H9 (cell line): Measurements from ENCODE around the gene DVL3. TPM values are rescaled to one million over a fixed set of nuclear protein-coding genes. Genes with fewer than 3 reads are reported as not detected.

Source experiments
- DNase-seq: peaks from one replicate; pipeline ENCODE4 v3.0.0-alpha.2; 2017
- H2AFZ ChIP-seq: one replicate; pipeline ENCODE4 v1.6.1; 2013; ENCODE audit warnings: mild to moderate bottlenecking, low read length, control low read depth, moderate library complexity
- H2AK5ac ChIP-seq: 2 replicates; pipeline ENCODE4 v1.6.1; 2013; ENCODE audit warnings: low read length, control low read depth, mixed read lengths; ENCODE audit not compliant: insufficient read length
- H2BK120ac ChIP-seq: one replicate; pipeline ENCODE4 v1.6.1; 2013; ENCODE audit warnings: low read depth, mild to moderate bottlenecking, low read length, control low read depth, inconsistent platforms; ENCODE audit not compliant: poor library complexity, severe bottlenecking
- H2BK12ac ChIP-seq: 2 replicates; pipeline ENCODE4 v1.6.1; 2013; ENCODE audit warnings: low read length, control low read depth, mixed read lengths, low read depth; ENCODE audit not compliant: insufficient read length
- H2BK15ac ChIP-seq: 2 replicates; pipeline ENCODE4 v1.6.1; 2013; ENCODE audit warnings: low read depth, low read length, control low read depth
- H2BK20ac ChIP-seq: one replicate; pipeline ENCODE4 v1.6.1; 2013; ENCODE audit warnings: low read depth, mild to moderate bottlenecking, low read length, control low read depth, inconsistent platforms; ENCODE audit not compliant: poor library complexity, severe bottlenecking
- H2BK5ac ChIP-seq: 2 replicates; pipeline ENCODE4 v1.6.1; 2013; ENCODE audit warnings: low read length, control low read depth, mixed read lengths; ENCODE audit not compliant: insufficient read length
- H3K14ac ChIP-seq: 2 replicates; pipeline ENCODE4 v1.6.1; 2013; ENCODE audit warnings: low read length, control low read depth; ENCODE audit not compliant: insufficient read depth
- H3K18ac ChIP-seq: 2 replicates; pipeline ENCODE4 v1.6.1; 2013; ENCODE audit warnings: low read depth, mild to moderate bottlenecking, mixed read lengths, low read length, control low read depth; ENCODE audit not compliant: insufficient read length
- H3K23ac ChIP-seq: 2 replicates; pipeline ENCODE4 v1.6.1; 2013; ENCODE audit warnings: low read length, control low read depth, mixed read lengths, low read depth; ENCODE audit not compliant: insufficient read length
- H3K23me2 ChIP-seq: 2 replicates; pipeline ENCODE4 v1.6.1; 2013; ENCODE audit warnings: low read depth, mild to moderate bottlenecking, mixed read lengths, low read length, control low read depth; ENCODE audit not compliant: insufficient read length, poor library complexity, severe bottlenecking
- H3K27ac ChIP-seq: 2 replicates; pipeline ENCODE4 v1.5.1; 2013; ENCODE audit warnings: low read length, control low read depth, mixed read lengths, low read depth; ENCODE audit not compliant: insufficient read length
- H3K27me3 ChIP-seq: 2 replicates; pipeline ENCODE4 v1.6.1; 2013; ENCODE audit warnings: low read length, control low read depth, inconsistent platforms; ENCODE audit not compliant: insufficient read depth
- H3K4ac ChIP-seq: 2 replicates; pipeline ENCODE4 v1.6.1; 2013; ENCODE audit warnings: low read depth, mild to moderate bottlenecking, control low read depth, inconsistent platforms, low read length, moderate library complexity
- H3K4me1 ChIP-seq: 2 replicates; pipeline ENCODE4 v1.6.1; 2013; ENCODE audit warnings: low read length, control low read depth, inconsistent platforms; ENCODE audit not compliant: insufficient read depth
- H3K4me2 ChIP-seq: 2 replicates; pipeline ENCODE4 v1.6.1; 2013; ENCODE audit warnings: low read length, control low read depth, mixed read lengths; ENCODE audit not compliant: insufficient read length, insufficient read depth
- H3K56ac ChIP-seq: 2 replicates; pipeline ENCODE4 v1.6.1; 2013; ENCODE audit warnings: low read depth, mild to moderate bottlenecking, mixed read lengths, low read length, control low read depth; ENCODE audit not compliant: insufficient read length
- H3K79me1 ChIP-seq: 2 replicates; pipeline ENCODE4 v1.6.1; 2013; ENCODE audit warnings: low read depth, mild to moderate bottlenecking, moderate library complexity, low read length, control low read depth, inconsistent platforms; ENCODE audit not compliant: insufficient read depth, poor library complexity, severe bottlenecking
- H3K79me2 ChIP-seq: 2 replicates; pipeline ENCODE4 v1.6.1; 2013; ENCODE audit warnings: low read length, control low read depth, inconsistent platforms; ENCODE audit not compliant: insufficient read depth
- H3K9ac ChIP-seq: 2 replicates; pipeline ENCODE4 v1.6.1; 2013; ENCODE audit warnings: low read length, control low read depth, mixed read lengths; ENCODE audit not compliant: insufficient read length; ENCODE audit errors: extremely low read depth
- H3K9me3 ChIP-seq: one replicate; pipeline ENCODE4 v1.6.1; 2013; ENCODE audit warnings: low read depth, low read length, inconsistent platforms; ENCODE audit not compliant: control insufficient read depth
- H3T11ph ChIP-seq: one replicate; pipeline ENCODE4 v1.6.1; 2013; ENCODE audit warnings: mild to moderate bottlenecking, low read length, control low read depth, inconsistent platforms
- H4K20me1 ChIP-seq: one replicate; pipeline ENCODE4 v1.6.1; 2013; ENCODE audit not compliant: control insufficient read depth, insufficient read length, insufficient read depth
- H4K5ac ChIP-seq: 2 replicates; pipeline ENCODE4 v1.6.1; 2013; ENCODE audit warnings: low read depth, mild to moderate bottlenecking, mixed read lengths, low read length, control low read depth; ENCODE audit not compliant: insufficient read length
- H4K8ac ChIP-seq: replicated peaks from 2 replicates; pipeline ENCODE4 v1.6.1; 2013; ENCODE audit warnings: low read length, control low read depth, mixed read lengths, low read depth; ENCODE audit not compliant: insufficient read length
- H4K91ac ChIP-seq: 2 replicates; pipeline ENCODE4 v1.6.1; 2013; ENCODE audit warnings: low read depth, mild to moderate bottlenecking, moderate library complexity, mixed read lengths, low read length, control low read depth; ENCODE audit not compliant: insufficient read length
- H3K27ac Mint-ChIP-seq, 3 experiments: 2 replicates in 2 of 3; 3 replicates in 1 of 3; pipeline ENCODE4 v1.8.0; 2020 to 2021; ENCODE audit warnings: mixed read lengths in 3 of 3, mild to moderate bottlenecking in 1 of 3, moderate library complexity in 1 of 3
- H3K27me3 Mint-ChIP-seq: 2 replicates; pipeline ENCODE4 v1.8.0; 2021; ENCODE audit warnings: low read depth, mild to moderate bottlenecking, moderate library complexity, mixed read lengths
- H3K36me3 Mint-ChIP-seq, 3 experiments: 2 replicates in 2 of 3; 3 replicates in 1 of 3; pipeline ENCODE4 v1.8.0; 2020 to 2021; ENCODE audit warnings: low read depth in 3 of 3, mixed read lengths in 3 of 3; ENCODE audit not compliant: insufficient read depth in 1 of 3
- H3K4me1 Mint-ChIP-seq, 2 experiments: 2 replicates each; pipeline ENCODE4 v1.8.0; 2020; ENCODE audit warnings: mixed read lengths in 2 of 2
- H3K4me3 Mint-ChIP-seq, 2 experiments: 2 replicates in 1 of 2; 3 replicates in 1 of 2; pipeline ENCODE4 v1.8.0; 2020 to 2021; ENCODE audit warnings: mild to moderate bottlenecking in 2 of 2, mixed read lengths in 2 of 2, moderate library complexity in 1 of 2
- H3K9me3 Mint-ChIP-seq, 2 experiments: 2 replicates in 1 of 2; 3 replicates in 1 of 2; pipeline ENCODE4 v1.8.0; 2020; ENCODE audit warnings: mild to moderate bottlenecking in 2 of 2, mixed read lengths in 2 of 2, moderate library complexity in 1 of 2
- CTCF ChIP-seq: fragments of 200-600 bp; sonication (generic); conservative IDR thresholded peaks from 3 replicates; pipeline ENCODE4 v1.8.0; 2021; ENCODE audit warnings: antibody characterized with exemption, mild to moderate bottlenecking
- WGBS: extraction: QIAGEN DNeasy Blood & Tissue Kit; methylation state at CpG from one replicate; pipeline ENCODE4 v1.1.7; 2013; ENCODE audit warnings: missing lambda C conversion rate, low lambda C conversion rate, mixed read lengths; ENCODE audit not compliant: insufficient read length; ENCODE audit errors: extremely low coverage; 5-methylcytosine and 5-hydroxymethylcytosine counted together
- total RNA-seq: library from RNA; stranded (reverse); gene quantifications from 2 replicates; pipeline ENCODE4 v1.2.1, GENCODE V29; 2021

The DVL3 gene
- total RNA-seq, 1 experiment from 2014 or later = 64.7 TPM

DNA sequence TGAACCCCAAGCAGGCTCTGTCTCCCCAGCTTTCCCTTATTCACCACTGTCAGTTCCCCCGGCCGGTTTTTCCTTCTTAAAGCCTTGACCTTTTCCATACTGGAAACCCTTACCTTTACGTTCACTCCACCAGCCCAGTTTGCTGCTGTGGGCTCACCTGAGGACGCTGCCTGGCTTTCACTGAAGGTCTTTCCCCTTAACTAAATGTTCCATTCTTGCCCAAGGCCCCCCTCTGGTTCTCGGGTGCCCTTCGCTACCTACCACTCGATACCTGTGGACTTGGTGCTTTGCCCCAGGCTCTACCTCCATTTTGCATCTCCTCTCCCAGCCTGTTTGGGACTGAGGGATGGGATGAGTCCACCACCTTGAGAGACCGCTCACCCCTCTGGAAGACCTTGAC, 20.3 kb downstream of the DVL3 start:
- Histone ChIP-seq H3K9ac (peak overlapping the region; percentile 92), H3K79me2 (peaks cover 9% of the 10 kb centered on the region; the same call in 1 of the 2 replicates), H4K91ac (no peak overlapping the region), H3K23ac (no peak overlapping the region), H2AFZ (no peak overlapping the region), H4K20me1 (peaks cover 3% of the 10 kb centered on the region), H3K4me2 (peak overlapping the region; percentile 97), H2AK5ac (no peak overlapping the region), H2BK120ac (no peak overlapping the region), H2BK12ac (no peak overlapping the region), H3K4ac (no peak overlapping the region), H3K56ac (no peak overlapping the region), H3K27ac (peak overlapping the region; percentile 72), H3K9me3 (no peaks in the 10 kb centered on the region), H2BK5ac (no peak overlapping the region), H3K27me3 (no peaks in the 10 kb centered on the region), H4K8ac (no peak overlapping the region), H3K4me1 (no peaks in the 10 kb centered on the region; the same call in 1 of the 2 replicates), H3T11ph (no peak overlapping the region), H4K5ac (no peak overlapping the region), H2BK15ac (no peak overlapping the region), H3K18ac (no peak overlapping the region), H3K14ac (no peak overlapping the region), H3K79me1 (peaks cover 7% of the 10 kb centered on the region), H2BK20ac (no peak overlapping the region), H3K23me2 (peaks cover 16% of the 10 kb centered on the region)
- no peaks in the 10 kb centered on the region for H3K27me3 Mint-ChIP-seq
- peak overlapping the region; percentile 95 to 100 (median 99); a peak in 6 of 7 replicates for H3K27ac Mint-ChIP-seq
- no CpG with 5 or more reads among the region's 8 CpGs for whole genome bisulfite sequencing
- H3K36me3 Mint-ChIP-seq = peaks cover 35 to 65% (median 55%) of the 10 kb centered on the region in 3 experiments
- H3K9me3 Mint-ChIP-seq = no peaks in the 10 kb centered on the region
- DNase-seq = no peak
- no peak for TF ChIP-seq CTCF
- H3K4me1 Mint-ChIP-seq = peaks cover 23 to 31% of the 10 kb centered on the region in 2 experiments
- peak overlapping the region; percentile 95 to 96 for H3K4me3 Mint-ChIP-seq
